GM12878 (cell line): ENCODE results near the gene ACOT7. TPM values are rescaled to one million over a fixed set of nuclear protein-coding genes. Genes with fewer than 3 reads are reported as not detected.

ENCODE experiments used
- ATAC-seq: fragments of 200-7000 bp; cut with Tn5 transposase; 3 replicates; pipeline ENCODE4 v1.9.1; 2020; ENCODE audit warnings: mild to moderate bottlenecking, moderate library complexity
- BruUV-seq: library from RNA; stranded (reverse); fragments of 400-500 nt; replicated peaks from 2 replicates; lab custom pipeline; 2021; lab: Mats Ljungman, UMichigan
- CTCF ChIA-PET: fragments of 300-600 bp; sonication (Branson Sonifier 250); formaldehyde crosslinking; extraction: SDS; loops from one replicate; lab custom pipeline; 2021; ENCODE audit warnings: inconsistent platforms; lab: Yijun Ruan, JAX
- POLR2A ChIA-PET: fragments of 350-600 bp; formaldehyde crosslinking; extraction: SDS; loops from one replicate; lab custom pipeline; 2021; ENCODE audit warnings: inconsistent platforms; lab: Charles Lee
- RAD21 ChIA-PET: fragments of 300-600 bp; sonication (Branson Sonifier 250); formaldehyde crosslinking; loops from one replicate; lab custom pipeline; 2023; ENCODE audit warnings: antibody characterized with exemption; ENCODE audit not compliant: unreplicated experiment; lab: Charles Lee
- SMC1A ChIA-PET: fragments of 300-600 bp; sonication (Branson Sonifier 250); formaldehyde crosslinking; loops from one replicate; lab custom pipeline; 2023; ENCODE audit not compliant: unreplicated experiment, uncharacterized antibody; lab: Charles Lee
- DNase-seq: peaks from one replicate; pipeline ENCODE4 v3.0.0-alpha.2; 2011; ENCODE audit warnings: low read depth, low spot score
- FAIRE-seq: peaks from 3 replicates; lab custom pipeline; 2011; peaks lifted over from hg19 to GRCh38; lab: Jason Lieb, UNC
- H2AFZ ChIP-seq: 2 replicates; pipeline ENCODE4 v1.6.0; 2011; ENCODE audit warnings: low read depth, low read length, control low read depth; ENCODE audit not compliant: control insufficient read depth
- H3K27ac ChIP-seq: 2 replicates; pipeline ENCODE4 v1.5.1; 2011; ENCODE audit warnings: control low read depth; ENCODE audit not compliant: control insufficient read depth, insufficient read depth
- H3K27me3 ChIP-seq, 2 experiments: replicated peaks in 1 of 2; 2 replicates each; pipeline versions ENCODE4 v1.6.0 to v1.6.1; 2011; ENCODE audit warnings: low read length in 1 of 2; ENCODE audit not compliant: control insufficient read depth in 2 of 2, insufficient read depth in 2 of 2
- H3K36me3 ChIP-seq, 2 experiments: 2 replicates each; pipeline ENCODE4 v1.5.1; 2011; ENCODE audit warnings: low read length in 1 of 2; ENCODE audit not compliant: control insufficient read depth in 2 of 2, insufficient read depth in 2 of 2
- H3K4me1 ChIP-seq: 2 replicates; pipeline ENCODE4 v1.6.1; 2011; ENCODE audit warnings: mild to moderate bottlenecking, low read length, moderate library complexity, mixed read lengths; ENCODE audit not compliant: control insufficient read depth, insufficient read depth
- H3K4me2 ChIP-seq: 2 replicates; pipeline ENCODE4 v1.6.0; 2011; ENCODE audit warnings: control low read depth; ENCODE audit not compliant: control insufficient read depth, insufficient read depth
- H3K4me3 ChIP-seq: fragments of 200-600 bp; sonication (generic); 2 replicates; pipeline ENCODE4 v1.5.1; 2016
- H3K79me2 ChIP-seq: 2 replicates; pipeline ENCODE4 v1.6.0; 2011; ENCODE audit warnings: low read length; ENCODE audit not compliant: control insufficient read depth, insufficient read depth
- H3K9ac ChIP-seq: 2 replicates; pipeline ENCODE4 v1.8.0; 2011; ENCODE audit warnings: low read length, control low read depth, mixed read lengths; ENCODE audit not compliant: control insufficient read depth, insufficient read depth
- H3K9me3 ChIP-seq: replicated peaks from 3 replicates; pipeline ENCODE4 v1.5.1; 2011; ENCODE audit warnings: mild to moderate bottlenecking, low read length; ENCODE audit not compliant: control insufficient read depth, insufficient read depth
- H4K20me1 ChIP-seq: 2 replicates; pipeline ENCODE4 v1.6.0; 2011; ENCODE audit not compliant: control insufficient read depth, insufficient read depth
- IRF3 ChIP-seq: fragments of 450-650 bp; IDR thresholded peaks from 2 replicates; pipeline ENCODE4 v1.6.1; 2014; ENCODE audit warnings: mild to moderate bottlenecking
- IRF5 ChIP-seq: fragments of 450-650 bp; IDR thresholded peaks from 2 replicates; pipeline ENCODE4 v1.6.1; 2017; ENCODE audit warnings: borderline replicate concordance
- MEF2B ChIP-seq: fragments of 450-650 bp; IDR thresholded peaks from 2 replicates; pipeline ENCODE4 v1.6.1; 2018; ENCODE audit warnings: mild to moderate bottlenecking, moderate library complexity; ENCODE audit not compliant: partially characterized antibody, poor library complexity, severe bottlenecking
- MTA3 ChIP-seq: IDR thresholded peaks from 2 replicates; pipeline ENCODE4 v1.6.1; 2012; ENCODE audit warnings: low read length, inconsistent platforms, borderline replicate concordance
- PBX3 ChIP-seq: IDR thresholded peaks from 2 replicates; pipeline ENCODE4 v1.6.1; 2011; ENCODE audit warnings: mild to moderate bottlenecking, low read depth, low read length, moderate library complexity; ENCODE audit not compliant: insufficient replicate concordance
- RAD21 ChIP-seq: IDR thresholded peaks from 2 replicates; pipeline ENCODE4 v1.6.1; 2011; ENCODE audit warnings: mild to moderate bottlenecking, low read depth, low read length, moderate library complexity; ENCODE audit not compliant: insufficient read depth
- RB1 ChIP-seq: fragments of 450-650 bp; formaldehyde crosslinking; IDR thresholded peaks from 2 replicates; pipeline ENCODE4 v1.6.1; 2017; ENCODE audit warnings: mild to moderate bottlenecking, borderline replicate concordance
- SMC3 ChIP-seq: IDR thresholded peaks from 2 replicates; pipeline ENCODE4 v1.6.1; 2011; ENCODE audit warnings: low read length, improper control_type of control experiment, borderline replicate concordance
- ZBTB4 ChIP-seq: fragments of 450-650 bp; formaldehyde crosslinking; IDR thresholded peaks from 2 replicates; pipeline ENCODE4 v1.4.0; 2022; ENCODE audit warnings: mild to moderate bottlenecking, moderate library complexity
- ZNF687 ChIP-seq: fragments of 450-650 bp; IDR thresholded peaks from 2 replicates; pipeline ENCODE4 v1.6.1; 2017; ENCODE audit warnings: mild to moderate bottlenecking, moderate library complexity
- WGBS: methylation state at CpG from one replicate; pipeline ENCODE4 v1.1.6; 2016; ENCODE audit warnings: low lambda C conversion rate; ENCODE audit not compliant: insufficient replicate concordance, insufficient coverage; ENCODE audit errors: missing lambda C conversion rate; 5-methylcytosine and 5-hydroxymethylcytosine counted together
- in situ Hi-C: fragments of 300-500 bp; cut with MboI; formaldehyde crosslinking; loops from 9 replicates; pipeline ENCODE4 v1.14.3; 2018; ENCODE audit warnings: mixed read lengths
- intact Hi-C: fragments of 100-400 bp; cut with micrococcal nuclease; formaldehyde crosslinking; loops from one replicate; pipeline ENCODE4 v1.14.2; 2022; ENCODE audit not compliant: unreplicated experiment
- polyA plus RNA-seq, 11 experiments: library from polyadenylated mRNA; depleted of rRNA in 4 of 11; unstranded in 6 of 11; stranded (reverse) in 5 of 11; fragments of >200 nt; fragmentation: Nextera tagmentation in 4 of 11; fragmentation: Illumina TruSeq in 1 of 11; extraction: Ambion mirVana in 4 of 11; extraction: Trizol in 1 of 11; gene quantifications; 1 replicate in 1 of 11; 2 replicates in 10 of 11; pipeline versions ENCODE4 v1.2.1 to v1.2.3, GENCODE V29; 2011 to 2016; ENCODE audit warnings: inconsistent platforms in 2 of 11, missing spikeins in 2 of 11, low read depth in 1 of 11
- total RNA-seq, 4 experiments: library from RNA; depleted of rRNA in 3 of 4; stranded (reverse); fragments of >200 nt in 3 of 4; fragmentation: Illumina TruSeq in 1 of 4; extraction: Trizol in 1 of 4; gene quantifications; 2 replicates each; pipeline versions ENCODE4 v1.2.1 to v1.2.3, GENCODE V29; 2013 to 2021

ACOT7 gene
- total and polyA plus RNA-seq, 10 of the 15 experiments (the other 5 are each of a cell fraction or from before 2014, with no cell fraction given): 8.9 to 206 (median 61.2) TPM

GRCh38 chr1:6273380-6273891, 120.1 kb downstream of the ACOT7 start (continued):
- TF ChIP-seq SMC3: no peak
- TF ChIP-seq ZNF687: no peak
- TF ChIP-seq RAD21: no peak
- TF ChIP-seq PBX3: no peak

- ChIA-PET SMC1A (no interaction called here), POLR2A (no interaction called here), CTCF (interaction anchor here (0.7 kb wide), 1 partner anchor 42 kb away, joined by 3 read pairs; no protein-coding TSS in a partner anchor), RAD21 (interaction anchor here (0.6 kb wide), 1 partner anchor 41 kb away, joined by 4 read pairs; no protein-coding TSS in a partner anchor)
- ATAC-seq: no peak
- Histone ChIP-seq H3K4me2 (no peak overlapping the region), H3K4me1 (no peaks in the 10 kb centered on the region), H3K36me3 (peaks cover 0 to 4% of the 10 kb centered on the region in 2 experiments; a peak in 2 of 4 replicates), H3K79me2 (no peaks in the 10 kb centered on the region), H2AFZ (no peak overlapping the region), H3K9ac (no peak overlapping the region), H3K9me3 (no peaks in the 10 kb centered on the region), H4K20me1 (no peaks in the 10 kb centered on the region; the same call in 1 of the 2 replicates), H3K4me3 (no peak overlapping the region), H3K27me3 (no peaks in the 10 kb centered on the region), H3K27ac (no peak overlapping the region)
- BruUV-seq: no TSS peak
- WGBS: 69% methylated on average over 6 of the region's 6 CpGs
- no peak for FAIRE-seq
- DNase-seq: no peak
- intact Hi-C loops: no loop called here
- in situ Hi-C loops: no loop called here
- no peak for TF ChIP-seq RAD21
- no peak for TF ChIP-seq MTA3
- no peak for TF ChIP-seq ZBTB4 (CRISPR knock-in tag)
- no peak for TF ChIP-seq RB1
- no peak for TF ChIP-seq IRF5
- no peak for TF ChIP-seq IRF3
- no peak for TF ChIP-seq MEF2B
These were observed 120.7 kb downstream of the ACOT7 start for GRCh38 chr1:6272868-6273267.
